GM10266 (cell line): ENCODE results near the gene SMG7.

Experiments
- DNase-seq: peaks from one replicate; pipeline ENCODE4 v3.0.0; 2012; ENCODE audit errors: extremely low spot score
- CTCF ChIP-seq: IDR thresholded peaks from 2 replicates; pipeline ENCODE4 v1.5.1; 2012; ENCODE audit warnings: mild to moderate bottlenecking, low read depth; ENCODE audit not compliant: control insufficient read depth, insufficient read depth; ENCODE audit errors: missing control alignments

The SMG7 gene

GRCh38 chr1:183570451-183570850 lies 98.2 kb downstream of the SMG7 start:
- no peak for TF ChIP-seq CTCF

GRCh38 chr1:183571678-183572268 lies 99.5 kb downstream of the SMG7 start:
- DNase-seq = no peak
- TF ChIP-seq CTCF = no peak

More at GRCh38 chr1:183570451-183570850, 98.2 kb downstream of the SMG7 start:
- no peak for DNase-seq

GRCh38 chr1:183572721-183573120 lies 100.4 kb downstream of the SMG7 start:
- no peak for TF ChIP-seq CTCF

GRCh38 chr1:183575606-183576005 lies 103.3 kb downstream of the SMG7 start:
- TF ChIP-seq CTCF = no peak

More at GRCh38 chr1:183572721-183573120, 100.4 kb downstream of the SMG7 start:
- no peak for DNase-seq

GRCh38 chr1:183576537-183576936 lies 104.2 kb downstream of the SMG7 start:
- TF ChIP-seq CTCF = no peak
- DNase-seq = no peak

More at GRCh38 chr1:183575606-183576005, 103.3 kb downstream of the SMG7 start:
- DNase-seq = no peak

GRCh38 chr1:183577897-183578465 lies 105.7 kb downstream of the SMG7 start:
- no peak for TF ChIP-seq CTCF
- no peak for DNase-seq

- TF ChIP-seq CTCF = no peak
Measured at GRCh38 chr1:183578856-183579255, 106.6 kb downstream of the SMG7 start.

More at GRCh38 chr1:183578856-183579255, 106.6 kb downstream of the SMG7 start:
- DNase-seq = no peak
